HG03025 (cell line): ENCODE results near the gene HOXD8.

Experiments
- ATAC-seq: cut with Tn5 transposase; IDR thresholded peaks from one replicate; pipeline ENCODE4 v1.9.1; 2021; ENCODE audit warnings: mild to moderate bottlenecking, moderate library complexity; ENCODE audit not compliant: unreplicated experiment, low FRiP score

HOXD8 gene

GRCh38 chr2:176142281-176142680, 12.8 kb downstream of the HOXD8 start:
- ATAC-seq: no peak

- no peak for ATAC-seq
These were observed 15.8 kb downstream of the HOXD8 start for GRCh38 chr2:176145085-176145969.

GRCh38 chr2:176146101-176146500, 16.6 kb downstream of the HOXD8 start:
- no peak for ATAC-seq

- no peak for ATAC-seq
These were observed 17.1 kb downstream of the HOXD8 start for GRCh38 chr2:176146645-176147044.

- ATAC-seq: no peak
These were observed 17.8 kb downstream of the HOXD8 start for GRCh38 chr2:176147210-176147799.

- no peak for ATAC-seq
These were observed 18.4 kb downstream of the HOXD8 start for GRCh38 chr2:176147800-176148496.

- ATAC-seq: no peak
These were observed 19.4 kb downstream of the HOXD8 start for GRCh38 chr2:176148751-176149421.

- ATAC-seq: no peak
These were observed 20.0 kb downstream of the HOXD8 start for GRCh38 chr2:176149481-176149938.

- no peak for ATAC-seq
These were observed 20.6 kb downstream of the HOXD8 start for GRCh38 chr2:176149939-176150583.

- ATAC-seq: no peak
These were observed 21.3 kb downstream of the HOXD8 start for GRCh38 chr2:176150584-176151441.

- ATAC-seq: no peak
These were observed 22.2 kb downstream of the HOXD8 start, which contains the start of gene HOXD4 for GRCh38 chr2:176151442-176152287. TSS of gene HOXD4 (plus strand) at chr2:176151550. CDS start at chr2:176151634, 84 bp downstream.

GRCh38 chr2:176152350-176153181, 23.1 kb downstream of the HOXD8 start:
- no peak for ATAC-seq

GRCh38 chr2:176154576-176155252, 25.2 kb downstream of the HOXD8 start:
- no peak for ATAC-seq

- ATAC-seq: no peak
These were observed 26.0 kb downstream of the HOXD8 start for GRCh38 chr2:176155356-176156044.

GRCh38 chr2:176156301-176156806, 26.8 kb downstream of the HOXD8 start:
- ATAC-seq: no peak
